GM19467 (cell line): ENCODE data around the gene C17orf75.
"Not testable (repeated sequence)": the region's sequence is repeated elsewhere in the genome, so short reads cannot be mapped to it uniquely, and the experiment has no call there.

Source experiments
- ATAC-seq: cut with Tn5 transposase; IDR thresholded peaks from one replicate; pipeline ENCODE4 v1.9.1; 2021; ENCODE audit warnings: mild to moderate bottlenecking, moderate library complexity; ENCODE audit not compliant: unreplicated experiment

C17orf75 gene

DNA sequence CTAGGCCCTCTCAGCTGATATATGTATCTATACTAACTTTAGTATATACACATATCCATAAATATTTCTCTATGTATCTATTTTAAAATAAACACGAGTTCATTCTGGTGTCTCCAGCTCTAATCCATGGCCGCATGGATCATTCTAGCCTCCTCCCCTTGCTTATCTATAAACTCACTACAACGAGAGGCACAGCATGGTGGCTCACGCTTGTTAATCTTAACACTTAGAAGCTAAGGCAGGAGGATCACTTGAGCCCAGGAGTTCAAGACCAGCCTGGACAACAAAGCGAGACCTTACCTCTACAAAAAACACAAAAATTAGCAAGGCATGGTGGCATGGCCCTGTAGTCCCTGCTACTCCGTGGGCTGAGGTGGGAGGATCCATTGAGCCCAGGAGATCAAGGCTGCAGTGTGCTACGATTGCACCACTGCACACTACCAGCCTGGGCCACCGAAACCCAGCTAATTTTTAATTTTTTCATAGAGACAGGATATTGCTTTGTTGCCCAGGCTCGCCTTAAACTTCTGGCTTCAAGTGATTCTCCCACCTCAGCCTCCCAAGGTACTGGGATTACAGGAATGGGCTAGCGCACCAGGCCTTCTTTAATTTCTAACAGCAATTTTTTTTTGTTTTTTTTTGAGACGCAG is 4.1 kb upstream of the C17orf75 start:
- no peak for ATAC-seq

GRCh38 chr17:32342603-32343325 is 791 bp upstream of the C17orf75 start:
- ATAC-seq: no peak

GRCh38 chr17:32341141-32341856 is 674 bp downstream of the C17orf75 start:
- ATAC-seq: no peak

DNA sequence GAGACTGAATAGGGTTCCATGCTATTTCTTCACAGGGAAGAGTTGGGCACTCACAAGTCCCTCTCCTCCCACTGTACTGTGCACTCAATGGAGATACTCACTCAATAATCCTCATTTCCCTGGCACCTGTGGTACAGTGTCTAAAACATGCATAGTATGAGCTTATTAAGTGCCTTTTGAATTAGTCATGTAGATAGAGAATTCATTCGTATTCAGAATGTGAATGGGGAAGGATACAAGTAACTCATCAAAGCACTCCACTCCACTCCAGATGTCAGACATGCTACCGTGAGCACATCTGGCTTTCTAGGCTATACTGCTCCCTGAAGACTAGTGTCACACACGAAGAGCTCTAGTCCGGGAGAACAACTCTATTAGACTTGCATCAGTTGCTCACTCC is 6.3 kb downstream of the C17orf75 start:
- no peak for ATAC-seq

DNA sequence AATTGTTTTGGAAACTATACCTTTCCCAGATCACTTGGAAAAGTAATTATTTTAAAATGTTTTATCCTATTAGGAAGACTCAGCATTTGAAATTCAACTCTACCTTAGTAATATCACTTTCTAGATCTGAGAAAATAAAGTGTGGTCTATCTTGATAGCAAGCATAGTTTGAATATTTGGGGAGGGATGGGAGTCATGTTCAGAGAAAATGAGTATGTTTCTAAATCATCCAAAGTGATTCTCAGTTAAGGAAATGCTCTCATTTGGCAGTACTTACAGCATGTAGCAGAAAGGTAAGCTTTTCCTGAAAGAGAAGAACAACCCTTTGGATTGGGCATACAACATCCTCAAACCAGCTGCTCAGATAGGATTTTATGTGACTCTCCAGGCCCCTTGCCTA is 6.9 kb downstream of the C17orf75 start:
- no peak for ATAC-seq

DNA sequence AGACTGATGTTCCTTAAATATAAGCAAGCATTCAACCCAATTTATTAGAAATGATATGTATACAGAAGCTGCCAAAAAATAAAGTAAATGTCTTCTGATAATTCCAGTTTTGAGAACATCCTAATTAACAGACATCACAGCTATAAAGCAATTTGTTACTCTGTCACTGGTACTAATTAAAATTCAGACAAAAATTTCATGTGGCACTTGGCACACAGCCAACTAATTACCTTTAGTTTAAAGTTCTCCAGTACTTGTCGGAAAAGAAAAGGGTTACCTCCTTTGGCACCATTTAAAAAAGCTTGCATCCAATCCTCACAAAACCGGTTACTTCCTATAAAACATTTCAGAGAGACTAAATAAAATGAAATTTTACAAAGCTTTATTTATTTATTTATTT is 8.8 kb downstream of the C17orf75 start:
- ATAC-seq: no peak

DNA sequence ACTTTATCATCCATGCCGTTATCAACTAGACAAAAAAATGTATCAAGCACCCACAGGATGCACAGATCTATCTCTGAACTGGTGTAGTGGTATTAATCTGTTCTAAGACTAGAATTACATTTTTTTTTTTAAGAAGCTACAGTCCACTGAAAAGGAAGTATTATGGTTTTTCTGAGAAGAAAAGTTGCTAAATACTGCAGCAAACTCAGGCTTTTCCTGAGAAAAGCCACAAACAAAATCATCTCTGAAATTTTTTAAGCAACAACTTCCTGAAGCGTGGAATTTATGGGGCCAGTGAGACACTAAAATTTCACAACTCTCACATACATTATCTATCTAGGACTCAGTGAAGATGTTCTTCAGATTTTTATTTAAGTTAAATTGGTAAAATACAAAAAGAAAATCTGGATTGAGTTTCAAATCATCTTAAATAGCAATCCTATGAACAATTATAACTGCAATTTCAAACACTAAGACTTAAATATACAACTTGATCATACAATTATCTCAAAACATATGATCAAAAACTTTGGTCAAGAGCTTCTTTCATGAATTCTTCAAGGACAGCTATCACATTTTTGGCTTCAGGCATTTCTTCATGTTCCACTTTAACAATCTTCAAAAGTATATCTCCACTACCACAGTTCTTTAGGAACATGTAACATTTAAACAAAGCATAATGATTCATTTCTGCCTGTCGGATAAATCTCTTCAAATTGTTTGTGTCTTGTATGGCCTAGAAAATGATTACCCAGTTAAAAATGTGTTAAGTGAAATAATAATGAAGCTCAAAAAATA is 10.5 kb downstream of the C17orf75 start:
- ATAC-seq: no peak

- ATAC-seq: no peak
These were observed 11.8 kb downstream of the C17orf75 start for GRCh38 chr17:32330147-32330546.

DNA sequence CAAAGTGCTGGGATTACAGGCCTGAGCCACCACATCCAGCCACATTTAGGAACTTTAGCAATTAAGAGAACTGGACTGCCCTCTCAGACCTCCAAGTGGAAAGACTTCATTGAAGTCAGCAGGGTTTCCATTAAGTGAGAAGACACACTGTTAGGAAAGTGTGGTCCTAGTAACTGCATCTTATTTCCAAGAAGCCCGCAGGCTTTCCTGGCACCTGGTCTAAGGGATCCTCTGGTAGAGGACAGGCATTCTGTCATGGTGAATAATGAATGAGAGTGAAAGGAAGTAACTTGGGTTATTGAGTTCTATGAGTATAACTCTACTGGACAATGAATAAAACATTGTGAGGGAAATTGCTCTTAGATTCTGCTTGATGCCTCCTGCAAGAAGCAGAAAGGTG is 14.1 kb downstream of the C17orf75 start:
- ATAC-seq: no peak

GRCh38 chr17:32323811-32324491 is 18.0 kb downstream of the C17orf75 start:
- ATAC-seq: no peak

- ATAC-seq: no peak
These were observed 18.9 kb downstream of the C17orf75 start for GRCh38 chr17:32323046-32323445.

DNA sequence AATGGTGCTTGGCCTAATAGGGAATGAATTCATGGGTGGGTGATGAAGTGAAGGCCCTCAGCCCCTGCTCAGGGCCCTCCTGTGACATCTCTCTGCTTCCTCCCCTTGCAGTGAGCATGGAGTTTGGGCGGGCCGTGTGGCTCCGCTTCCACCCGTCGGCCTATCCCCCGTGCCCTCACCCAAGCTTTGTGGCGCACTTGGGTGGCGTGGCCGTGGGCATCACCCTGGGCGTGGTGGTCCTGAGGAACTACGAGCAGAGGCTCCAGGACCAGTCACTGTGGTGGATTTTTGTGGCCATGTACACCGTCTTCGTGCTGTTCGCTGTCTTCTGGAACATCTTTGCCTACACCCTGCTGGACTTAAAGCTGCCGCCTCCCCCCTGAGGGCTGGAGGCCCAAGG is 21.1 kb downstream of the C17orf75 start:
- ATAC-seq: no peak

GRCh38 chr17:32320080-32320479 is 21.9 kb downstream of the C17orf75 start:
- ATAC-seq: not testable (repeated sequence)

GRCh38 chr17:32319548-32319905 is 22.4 kb downstream of the C17orf75 start:
- peak; percentile 59 for ATAC-seq

GRCh38 chr17:32318071-32318470 is 23.9 kb downstream of the C17orf75 start:
- no peak for ATAC-seq

GRCh38 chr17:32317353-32317752 is 24.6 kb downstream of the C17orf75 start:
- no peak for ATAC-seq

- not testable (repeated sequence) for ATAC-seq
These were observed 25.3 kb downstream of the C17orf75 start for GRCh38 chr17:32316653-32317052.

DNA sequence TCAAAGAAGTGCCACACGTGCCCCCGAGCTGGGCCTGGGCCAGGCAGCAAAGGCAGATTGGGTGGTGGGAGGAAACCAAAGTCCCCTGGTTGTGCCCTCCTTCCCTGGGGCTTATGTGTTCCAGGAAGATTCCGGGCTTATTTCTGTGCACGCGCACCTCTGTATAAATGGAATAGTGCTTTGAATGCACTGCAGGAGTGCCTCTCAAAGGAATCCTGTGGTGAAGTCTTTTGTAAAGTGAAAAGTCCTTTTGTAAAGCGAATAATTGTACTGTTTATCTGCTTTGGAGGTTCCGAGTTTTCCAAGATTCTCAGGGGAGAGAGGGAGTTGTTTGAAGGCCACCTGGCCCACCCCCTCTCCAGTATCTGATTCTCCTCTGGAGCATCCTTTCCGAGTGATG is 26.8 kb downstream of the C17orf75 start:
- no peak for ATAC-seq

DNA sequence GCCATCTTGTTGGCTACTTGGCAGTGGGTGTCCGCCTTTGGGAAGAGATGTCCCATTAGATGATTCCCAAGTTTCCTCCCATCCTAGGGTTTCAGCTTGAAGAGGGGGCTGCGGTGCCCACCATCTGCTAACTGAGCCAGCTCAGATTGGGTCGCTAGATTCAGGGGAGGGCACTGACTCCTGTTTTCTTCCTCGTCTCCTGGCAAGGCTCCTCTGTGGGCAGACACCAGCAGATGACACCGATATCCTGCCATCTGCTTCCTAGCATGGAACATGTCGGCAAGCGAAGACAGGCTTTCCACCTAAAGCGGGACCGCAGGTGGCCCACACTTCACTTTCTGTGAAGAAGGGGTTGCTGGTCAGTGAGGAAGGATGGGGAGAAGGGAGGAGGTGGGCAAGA is 27.3 kb downstream of the C17orf75 start:
- no peak for ATAC-seq

- ATAC-seq: no peak
These were observed 30.9 kb downstream of the C17orf75 start for GRCh38 chr17:32311028-32311536.
